HG03025 (cell line): ENCODE results near the gene PDE1A.
"Not testable (repeated sequence)": the region's sequence is repeated elsewhere in the genome, so short reads cannot be mapped to it uniquely, and the experiment has no call there.

Experiments
- ATAC-seq: cut with Tn5 transposase; IDR thresholded peaks from one replicate; pipeline ENCODE4 v1.9.1; 2021; ENCODE audit warnings: mild to moderate bottlenecking, moderate library complexity; ENCODE audit not compliant: unreplicated experiment, low FRiP score

The PDE1A gene

GRCh38 chr2:182291296-182291695, 135.5 kb downstream of the PDE1A start:
- no peak for ATAC-seq

GRCh38 chr2:182283512-182283911, 143.3 kb downstream of the PDE1A start:
- no peak for ATAC-seq

GRCh38 chr2:182281276-182281675, 145.6 kb downstream of the PDE1A start:
- ATAC-seq: no peak

GRCh38 chr2:182280118-182280517, 146.7 kb downstream of the PDE1A start:
- ATAC-seq: no peak

GRCh38 chr2:182276662-182277061, 150.2 kb downstream of the PDE1A start:
- ATAC-seq: not testable (repeated sequence)

- no peak for ATAC-seq
Measured at GRCh38 chr2:182267971-182268370, 158.9 kb downstream of the PDE1A start.

- no peak for ATAC-seq
Measured at GRCh38 chr2:182266909-182267308, 159.9 kb downstream of the PDE1A start.

- ATAC-seq: no peak
Measured at GRCh38 chr2:182265718-182266117, 161.1 kb downstream of the PDE1A start.

GRCh38 chr2:182261860-182262387, 164.9 kb downstream of the PDE1A start:
- no peak for ATAC-seq

- no peak for ATAC-seq
Measured at GRCh38 chr2:182259629-182260150, 167.1 kb downstream of the PDE1A start.

GRCh38 chr2:182252534-182252933, 174.3 kb downstream of the PDE1A start:
- no peak for ATAC-seq

- ATAC-seq: no peak
Measured at GRCh38 chr2:182248898-182249297, 177.9 kb downstream of the PDE1A start.

GRCh38 chr2:182248362-182248761, 178.5 kb downstream of the PDE1A start:
- ATAC-seq: no peak

GRCh38 chr2:182247831-182248230, 179.0 kb downstream of the PDE1A start:
- no peak for ATAC-seq

- ATAC-seq: peak; percentile 75
Measured at GRCh38 chr2:182245963-182246362, 180.9 kb downstream of the PDE1A start.

GRCh38 chr2:182242609-182243008, 184.2 kb downstream of the PDE1A start:
- no peak for ATAC-seq

- ATAC-seq: no peak
Measured at GRCh38 chr2:182241936-182242335, 184.9 kb downstream of the PDE1A start.

GRCh38 chr2:182240862-182241371, 185.9 kb downstream of the PDE1A start:
- peak; percentile 100 for ATAC-seq

- no peak for ATAC-seq
Measured at GRCh38 chr2:182230561-182230960, 196.3 kb downstream of the PDE1A start.

GRCh38 chr2:182229297-182229696, 197.5 kb downstream of the PDE1A start:
- no peak for ATAC-seq

- no peak for ATAC-seq
Measured at GRCh38 chr2:182228741-182229140, 198.1 kb downstream of the PDE1A start.

GRCh38 chr2:182228073-182228473, 198.8 kb downstream of the PDE1A start:
- ATAC-seq: no peak

GRCh38 chr2:182226807-182227206, 200.0 kb downstream of the PDE1A start:
- ATAC-seq: no peak
